ENCODE data around the gene HTR3D.
A peak's percentile ranks its signal among the peaks of the same experiment; 100 is the strongest.
"Not testable (repeated sequence)": the region's sequence is repeated elsewhere in the genome, so short reads cannot be mapped to it uniquely, and the experiment has no call there.

The HTR3D gene

DNA sequence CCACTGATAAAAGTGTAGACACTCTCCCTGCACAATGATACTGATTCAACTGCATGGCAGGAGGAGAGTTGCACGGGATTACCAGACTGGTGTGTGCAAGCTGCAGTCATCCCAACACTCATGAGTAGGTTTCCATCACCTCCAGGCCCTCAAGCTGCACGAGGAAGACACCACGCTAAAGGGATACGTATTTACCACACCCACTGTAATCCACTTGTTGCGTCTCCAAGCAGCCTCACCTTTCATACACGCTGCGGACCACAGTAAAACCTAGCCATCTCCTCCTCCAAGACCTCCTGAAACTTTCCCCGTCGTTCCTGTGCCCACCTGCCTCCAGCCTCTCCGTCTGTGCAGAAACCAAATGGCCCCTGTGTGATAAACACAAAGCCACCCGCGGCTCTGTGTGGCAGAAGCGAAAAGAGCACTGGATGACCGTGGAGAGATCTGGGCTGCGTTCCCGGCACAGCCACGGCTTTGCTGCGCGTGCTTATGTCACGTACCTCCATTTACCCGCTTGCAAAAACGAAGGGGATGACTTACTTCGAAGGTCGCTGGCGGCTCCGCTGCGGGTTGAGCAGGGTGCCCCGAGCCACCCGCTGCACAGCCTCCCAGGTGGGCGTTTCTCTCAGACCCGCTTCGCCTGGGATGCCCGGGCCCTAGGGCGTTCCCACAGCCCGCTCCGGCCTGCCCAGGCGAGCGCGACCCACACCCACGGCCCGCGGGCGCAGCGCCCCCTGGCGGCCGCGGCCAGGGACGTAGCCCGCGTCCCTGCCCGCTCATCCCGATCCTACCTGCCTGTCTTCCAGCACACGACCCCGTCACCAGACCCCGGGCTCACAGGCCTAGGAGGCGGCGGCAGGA, 14.5 kb upstream of the HTR3D start:
- no peak for DNase-seq

DNA sequence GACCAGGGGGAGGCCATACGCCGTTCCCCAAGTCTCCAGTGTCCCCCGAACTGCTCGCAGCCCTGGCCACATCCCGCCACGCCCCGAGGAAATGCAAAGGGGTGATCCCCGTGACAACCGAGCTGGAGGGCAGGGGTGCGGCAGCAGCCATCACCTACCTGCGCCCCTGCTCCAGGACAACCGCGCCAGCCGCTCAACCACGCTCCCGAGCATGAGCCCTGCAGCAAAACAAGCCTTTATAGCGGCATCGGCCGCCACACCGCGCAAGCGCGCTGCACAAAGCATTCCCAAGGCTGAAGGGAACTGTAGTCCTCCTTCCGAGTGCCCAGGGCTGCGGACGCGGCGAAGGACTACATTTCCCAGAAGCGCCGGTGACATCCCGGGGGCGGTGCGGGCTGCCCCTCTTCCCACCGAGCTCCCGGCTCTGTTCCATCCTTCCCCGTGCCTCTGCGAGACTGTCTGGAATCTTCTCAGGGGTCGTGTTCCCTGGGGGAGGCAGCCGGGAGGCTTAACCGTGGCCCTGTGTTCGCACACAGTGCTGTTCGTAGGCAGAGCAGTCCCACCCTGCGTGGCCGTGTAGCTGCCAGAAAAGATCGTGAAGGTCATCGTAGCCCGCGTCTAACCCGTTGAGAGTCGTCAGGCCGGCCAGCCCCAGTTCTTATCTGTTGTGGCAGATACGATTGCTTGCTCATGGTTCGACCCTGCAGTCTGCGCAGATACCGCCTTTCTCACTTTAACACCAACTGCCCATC, 13.7 kb upstream of the HTR3D start, which contains the start of gene ABCC5:
ABCC5 (minus strand) TSS at position 213 of the 752 bp plus-strand sequence. CDS start 3,492 bp downstream, outside the sequence.
- peak; percentile 88 for DNase-seq

DNA sequence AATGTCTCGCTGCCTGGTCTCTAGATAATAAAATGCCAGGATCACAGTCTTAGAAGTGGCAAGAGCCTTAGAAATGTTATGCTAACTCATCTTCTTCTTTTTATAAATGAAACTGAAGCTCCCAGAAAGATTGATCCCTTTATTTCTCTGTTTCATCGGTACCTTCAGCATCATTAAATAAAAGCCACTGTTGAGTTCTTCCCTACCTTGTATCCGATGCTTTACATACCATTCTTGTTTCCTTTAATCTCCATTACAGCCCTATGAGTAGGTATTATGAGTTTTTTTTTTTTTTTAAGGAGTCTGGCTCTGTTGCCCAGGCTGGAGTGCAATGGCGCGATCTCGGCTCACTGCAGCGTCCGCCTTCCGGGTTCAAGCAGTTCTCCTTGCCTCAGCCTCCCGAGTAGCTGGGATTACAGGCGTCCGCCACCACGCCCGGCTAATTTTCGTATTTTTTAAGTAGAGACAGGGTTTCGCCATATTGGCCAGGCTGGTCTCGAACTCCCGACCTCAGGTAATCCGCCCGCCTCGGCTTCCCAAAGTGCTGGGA, 13.0 kb upstream of the HTR3D start:
- DNase-seq: no peak

DNA sequence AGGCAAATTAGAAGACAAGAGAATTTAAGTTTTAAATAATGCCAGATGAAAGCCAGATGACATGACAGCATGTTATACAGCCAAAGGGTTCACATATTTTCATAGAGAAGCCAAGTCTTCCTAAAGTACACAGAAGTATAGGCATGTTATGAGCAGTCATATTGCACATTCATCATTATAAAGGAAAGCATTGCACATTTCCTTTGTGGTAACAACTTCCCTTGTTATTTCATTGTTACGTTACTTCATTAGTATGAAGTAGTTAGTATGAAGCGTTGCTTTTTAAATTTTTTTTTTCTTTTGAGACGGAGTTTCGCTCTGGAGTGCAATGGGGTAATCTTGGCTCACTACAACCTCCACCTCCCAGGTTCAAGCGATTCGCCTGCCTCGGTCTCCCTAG, 9.2 kb upstream of the HTR3D start:
- DNase-seq: no peak

DNA sequence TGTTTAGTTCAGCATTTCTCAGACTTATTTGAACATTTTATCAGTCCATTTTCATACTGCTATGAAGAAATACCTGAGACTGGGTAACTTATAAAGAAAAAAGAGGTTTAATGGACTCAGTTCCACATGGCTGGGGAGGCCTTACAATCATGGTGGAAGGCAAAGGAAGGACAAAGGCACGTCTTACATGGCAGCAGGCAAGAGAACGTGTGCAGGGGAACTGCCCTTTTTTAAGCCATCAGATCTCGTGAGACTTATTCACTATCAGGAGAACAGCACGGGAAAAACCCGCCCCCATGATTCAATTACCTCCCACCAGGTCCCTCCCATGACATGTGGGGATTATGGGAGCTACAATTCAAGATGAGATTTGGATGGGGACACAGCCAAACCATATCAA, 6.3 kb upstream of the HTR3D start:
- DNase-seq: not testable (repeated sequence)

DNA sequence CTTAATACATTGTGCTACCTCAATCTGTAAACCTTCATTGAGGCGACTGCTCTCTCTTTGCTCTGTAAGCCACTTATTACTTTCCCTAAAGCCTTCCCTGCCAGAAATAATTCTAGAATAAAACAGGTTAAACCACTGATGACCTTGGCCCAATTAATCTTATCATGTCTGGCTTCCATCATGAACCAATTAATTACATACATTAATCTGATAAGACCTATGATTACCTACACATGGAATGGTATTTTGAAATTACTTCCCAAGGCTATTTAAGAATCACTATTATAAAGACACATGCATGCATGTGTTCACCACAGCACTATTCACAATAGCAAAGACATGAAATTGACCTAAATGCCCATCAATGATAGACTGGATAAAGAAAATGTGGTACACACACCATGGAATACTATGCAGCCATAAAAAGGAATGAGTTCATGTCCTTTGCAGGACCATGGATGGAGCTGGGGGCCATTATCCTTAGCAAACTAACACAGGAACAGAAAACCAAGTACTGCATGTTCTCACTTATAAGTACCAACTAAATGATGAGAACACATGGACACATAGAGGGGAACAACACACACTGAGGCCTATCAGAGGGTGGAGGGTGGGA, 3.2 kb upstream of the HTR3D start:
- not testable (repeated sequence) for DNase-seq

DNA sequence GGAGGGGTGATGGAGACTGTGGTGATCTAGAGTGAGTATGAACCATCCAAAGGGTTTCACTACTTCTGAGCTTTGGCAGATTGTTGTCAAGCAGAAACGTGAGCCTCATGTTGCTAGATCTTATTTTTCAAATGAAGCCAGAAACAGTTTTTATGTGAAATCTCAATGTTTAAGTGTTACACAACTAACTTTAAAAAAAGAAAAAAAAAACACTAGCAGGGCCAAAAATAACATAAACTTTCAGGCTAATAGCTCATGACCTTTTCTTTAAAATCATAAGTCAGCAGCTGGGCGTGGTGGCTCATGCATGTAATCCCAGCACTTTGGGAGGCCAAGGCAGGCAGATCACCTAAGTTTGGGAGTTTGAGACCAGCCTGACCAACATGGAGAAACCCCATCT, 2.1 kb upstream of the HTR3D start:
- DNase-seq: no peak

DNA sequence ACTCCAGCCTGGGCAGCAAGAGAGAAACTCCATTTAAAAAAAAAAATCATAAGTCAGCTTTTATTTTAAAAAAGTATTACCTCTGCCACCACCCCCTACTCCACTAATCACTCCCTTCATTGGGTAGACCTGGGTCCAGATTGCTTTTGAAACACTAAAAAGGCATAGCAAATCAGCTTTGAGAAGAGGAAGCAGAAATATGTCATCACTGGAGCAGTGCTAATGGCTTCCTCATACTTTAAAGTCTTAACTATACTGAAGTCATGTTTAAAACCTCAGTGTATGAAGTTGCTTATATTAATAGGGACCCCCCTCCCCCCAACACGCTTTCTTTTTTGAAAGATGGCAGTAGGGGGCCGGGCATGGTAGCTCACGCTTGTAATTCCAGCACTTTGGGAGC, 1.0 kb upstream of the HTR3D start:
- DNase-seq: no peak

DNA sequence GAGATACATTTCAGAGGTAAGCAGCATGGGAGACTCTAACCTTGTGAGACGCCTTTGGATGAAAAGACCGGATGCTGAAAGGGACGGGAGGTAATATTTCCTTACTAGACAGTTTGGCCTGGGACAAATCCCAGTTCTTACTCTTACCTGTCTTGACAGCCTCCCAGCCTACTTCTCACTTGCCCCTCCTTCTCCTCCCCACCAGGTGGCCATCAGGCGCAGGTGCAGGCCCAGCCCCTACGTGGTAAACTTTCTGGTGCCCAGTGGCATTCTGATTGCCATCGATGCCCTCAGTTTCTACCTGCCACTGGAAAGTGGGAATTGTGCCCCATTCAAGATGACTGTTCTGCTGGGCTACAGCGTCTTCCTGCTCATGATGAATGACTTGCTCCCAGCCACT, 6.3 kb downstream of the HTR3D start:
- no peak for DNase-seq

DNA sequence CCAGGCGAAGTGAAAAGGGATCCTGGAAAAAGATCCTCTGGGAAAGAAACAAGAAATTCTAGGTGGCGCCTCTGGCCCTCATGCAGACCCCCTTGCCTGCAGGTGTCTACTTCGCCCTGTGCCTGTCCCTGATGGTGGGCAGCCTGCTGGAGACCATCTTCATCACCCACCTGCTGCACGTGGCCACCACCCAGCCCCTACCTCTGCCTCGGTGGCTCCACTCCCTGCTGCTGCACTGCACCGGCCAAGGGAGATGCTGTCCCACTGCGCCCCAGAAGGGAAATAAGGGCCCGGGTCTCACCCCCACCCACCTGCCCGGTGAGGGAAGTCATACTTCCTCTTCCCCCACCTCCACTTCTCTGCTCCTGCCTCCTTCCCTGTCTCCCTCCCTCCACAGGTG, 6.8 kb downstream of the HTR3D start:
- not testable (repeated sequence) for DNase-seq

DNA sequence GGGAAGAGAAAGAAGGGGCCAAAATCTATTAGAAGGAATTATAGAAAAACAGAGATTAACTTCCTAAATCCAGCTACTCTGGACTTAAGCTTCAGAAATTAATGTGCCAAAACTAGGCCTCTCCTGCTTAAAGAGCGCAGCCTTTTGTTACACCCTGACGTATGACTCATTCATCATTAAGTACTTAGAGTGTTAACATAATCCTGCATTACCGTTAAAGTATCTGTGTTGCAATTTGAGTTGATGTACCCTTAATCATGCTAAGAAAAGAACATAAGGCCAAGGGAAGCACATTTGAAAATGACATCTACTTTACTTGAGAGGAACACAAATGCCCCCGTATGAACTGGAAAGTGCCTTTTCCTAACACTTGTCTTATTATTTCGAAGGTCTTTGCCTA, 7.9 kb downstream of the HTR3D start:
- peak; percentile 72 for DNase-seq

DNA sequence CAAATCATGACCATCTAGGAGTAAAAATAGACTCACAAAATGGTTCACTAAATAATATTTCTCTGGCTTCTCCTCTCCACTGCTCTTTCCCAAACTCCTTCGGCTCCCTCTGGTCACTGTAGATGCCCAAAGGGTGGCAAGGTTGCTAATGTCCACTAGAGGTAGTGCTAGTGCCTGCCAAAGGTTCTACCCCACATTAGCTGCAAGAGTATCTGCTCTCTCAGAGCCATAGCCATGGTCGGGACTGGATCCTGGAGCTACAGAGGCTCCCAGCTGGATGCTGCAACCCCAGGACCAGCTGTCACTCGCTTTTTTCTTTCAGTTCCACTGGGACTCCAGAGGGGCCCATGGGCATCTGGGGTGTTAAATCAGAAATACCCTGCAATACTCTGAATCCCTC, 8.5 kb downstream of the HTR3D start:
- no peak for DNase-seq

DNA sequence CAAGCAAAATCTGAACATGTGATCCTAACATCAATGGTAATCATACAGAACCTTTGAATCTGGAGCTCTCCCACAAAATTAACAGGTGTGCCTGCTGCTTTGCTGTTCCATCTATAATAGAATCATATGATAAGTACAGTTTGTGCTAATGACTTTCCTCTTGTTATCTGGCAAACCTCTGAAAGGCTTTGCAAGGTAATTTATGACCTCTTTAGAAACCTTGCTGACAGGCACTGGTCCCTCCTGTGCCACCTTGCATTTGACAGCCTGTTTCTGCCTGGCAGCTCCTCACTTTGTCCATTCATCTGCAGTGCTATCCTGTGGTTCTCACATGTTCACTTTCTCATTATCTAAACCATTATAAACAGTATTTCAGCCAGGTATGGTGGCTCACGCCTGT, 11.1 kb downstream of the HTR3D start:
- peak; percentile 93 for DNase-seq

DNA sequence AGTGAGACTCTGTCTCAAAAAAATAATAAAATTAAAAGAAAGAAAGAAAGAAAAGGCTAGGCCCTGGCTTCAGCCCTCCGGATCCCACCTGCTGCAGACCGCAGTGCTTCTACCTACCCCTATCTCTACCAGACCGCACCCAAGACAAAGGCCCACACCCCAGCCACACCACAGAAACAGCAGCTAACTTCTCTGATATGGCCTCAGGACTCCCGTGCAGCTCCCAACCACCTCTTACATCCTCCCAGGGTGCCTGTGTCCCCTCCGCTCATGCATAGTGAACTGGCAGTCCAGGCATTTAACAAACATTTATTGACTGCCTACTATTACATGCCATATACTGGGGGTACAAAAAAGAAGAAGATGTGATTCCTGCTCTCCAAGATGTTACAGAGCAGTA, 14.5 kb downstream of the HTR3D start:
- DNase-seq: no peak

DNA sequence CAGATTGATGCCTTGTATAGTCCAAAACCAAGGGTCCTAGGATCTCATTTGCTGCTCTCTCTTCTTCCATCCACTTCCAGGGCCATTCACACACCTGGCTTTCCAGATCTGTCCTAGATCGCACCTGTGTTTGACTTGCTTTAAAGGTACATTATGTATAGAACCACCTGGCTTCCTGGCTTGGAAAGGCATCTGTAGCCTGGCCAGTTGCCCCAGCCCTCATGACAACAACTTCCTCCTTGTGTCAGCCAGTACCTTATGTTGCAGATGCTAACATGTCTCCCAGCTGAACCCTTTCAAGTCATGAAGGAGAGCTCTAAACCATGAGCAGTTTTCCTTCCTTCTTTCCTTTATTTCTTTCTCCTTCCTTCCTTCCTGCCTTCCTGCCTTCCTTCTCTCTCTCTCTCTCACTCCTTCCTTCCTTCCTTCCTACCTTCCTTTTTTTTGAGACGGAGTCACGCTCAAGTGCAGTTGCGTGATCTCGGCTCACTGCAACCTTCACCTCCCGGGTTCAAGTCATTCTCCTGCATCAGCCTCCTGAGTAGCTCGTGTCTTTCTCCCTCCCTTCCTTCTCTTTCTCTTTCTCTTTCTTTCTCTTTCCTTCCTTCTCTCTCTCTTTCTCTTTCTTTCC, 18.8 kb downstream of the HTR3D start:
- no peak for DNase-seq

DNA sequence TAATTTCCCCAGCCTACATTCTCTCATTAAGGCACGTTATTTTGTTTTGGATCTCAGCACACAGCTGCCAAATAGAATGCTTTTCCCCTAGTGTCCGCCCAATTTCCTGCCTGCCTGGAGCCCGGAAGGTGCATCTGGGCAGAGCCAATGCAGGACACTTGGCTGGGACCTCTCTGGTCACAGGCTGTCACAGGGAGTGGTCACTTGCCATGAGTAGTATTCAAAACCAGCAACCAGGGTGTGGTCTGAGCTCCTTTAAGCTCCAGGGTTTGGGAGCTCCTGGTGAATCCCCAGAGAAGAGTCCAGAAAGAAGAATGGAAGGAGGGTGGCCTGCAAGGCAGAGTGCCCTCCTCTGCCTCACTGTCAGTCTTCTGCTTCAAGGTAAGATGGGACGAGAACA, 21.2 kb downstream of the HTR3D start, which contains the start of gene HTR3C:
HTR3C (plus strand) TSS at position 281 of the 400 bp plus-strand sequence; CDS start at position 315, 34 bp downstream.
- DNase-seq: no peak

DNA sequence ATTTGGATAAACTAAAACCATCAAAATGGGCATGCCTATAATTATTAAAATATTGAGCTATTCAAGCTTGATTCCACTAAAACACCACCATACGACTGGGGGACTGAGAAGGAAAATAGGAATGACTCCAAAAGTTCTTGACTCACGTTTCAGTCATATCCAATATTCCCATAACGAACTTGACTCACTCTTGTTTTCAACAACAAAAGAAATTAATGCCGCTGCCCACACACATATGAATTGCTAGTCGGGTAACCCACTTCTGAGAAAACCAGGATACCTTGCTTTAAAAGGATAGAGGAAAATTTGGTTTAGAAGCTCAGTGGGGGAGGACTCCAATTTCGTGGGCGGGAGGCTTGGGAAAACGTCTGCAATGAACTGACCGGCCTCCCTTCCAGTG, 26.5 kb downstream of the HTR3D start:
- no peak for DNase-seq

DNA sequence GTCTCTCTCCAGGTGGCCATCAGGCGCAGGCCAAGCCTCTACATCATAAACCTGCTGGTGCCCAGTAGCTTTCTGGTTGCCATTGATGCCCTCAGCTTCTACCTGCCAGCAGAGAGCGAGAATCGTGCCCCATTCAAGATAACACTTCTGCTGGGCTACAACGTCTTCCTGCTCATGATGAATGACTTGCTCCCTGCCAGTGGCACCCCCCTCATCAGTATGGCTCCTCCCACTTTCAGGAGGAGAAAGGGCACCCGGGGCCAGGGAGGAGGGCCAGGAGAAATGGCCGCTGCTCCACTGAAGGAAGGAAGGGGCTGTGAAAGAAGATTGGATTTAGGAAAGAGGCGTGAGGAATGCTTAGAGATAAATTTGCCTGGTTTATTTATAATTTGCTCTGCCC, 27.9 kb downstream of the HTR3D start:
- no peak for DNase-seq

DNA sequence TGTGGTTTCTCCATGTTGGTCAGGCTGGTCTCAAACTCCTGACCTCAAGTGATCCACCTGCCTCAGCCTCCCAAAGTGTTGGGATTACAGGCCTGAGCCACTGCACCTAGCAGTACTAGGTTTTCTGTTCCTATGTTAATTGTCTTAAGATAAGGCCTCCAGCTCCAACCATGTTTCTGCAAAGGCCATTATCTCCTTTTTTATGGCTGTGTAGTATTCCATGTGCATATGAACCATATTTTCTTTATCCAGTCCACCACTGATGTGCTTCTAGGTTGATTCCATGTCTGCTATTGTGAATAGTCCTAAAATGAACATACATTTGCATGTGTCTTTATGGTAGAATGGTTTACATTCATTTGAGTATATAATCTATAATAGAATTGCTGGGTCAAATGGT, 31.1 kb downstream of the HTR3D start:
- no peak for DNase-seq

DNA sequence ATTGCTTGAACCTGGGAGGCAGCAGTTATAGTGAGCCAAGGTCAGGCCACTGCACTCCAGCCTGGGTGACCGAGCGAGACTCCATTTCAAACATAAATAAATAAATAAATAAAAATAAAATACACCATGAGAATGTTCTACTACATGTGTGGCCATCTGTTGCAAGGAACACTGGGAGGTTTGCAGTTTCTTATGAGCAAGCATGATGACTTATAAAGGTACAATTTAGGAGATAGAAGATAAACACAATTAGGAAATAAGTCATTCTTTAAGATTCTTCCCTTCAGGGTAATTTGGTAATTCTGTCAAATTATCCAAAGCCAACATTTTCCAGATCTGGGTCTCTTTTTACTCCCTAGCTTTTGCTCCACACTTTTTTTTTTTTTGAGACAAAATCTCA, 34.7 kb downstream of the HTR3D start:
- DNase-seq: no peak

DNA sequence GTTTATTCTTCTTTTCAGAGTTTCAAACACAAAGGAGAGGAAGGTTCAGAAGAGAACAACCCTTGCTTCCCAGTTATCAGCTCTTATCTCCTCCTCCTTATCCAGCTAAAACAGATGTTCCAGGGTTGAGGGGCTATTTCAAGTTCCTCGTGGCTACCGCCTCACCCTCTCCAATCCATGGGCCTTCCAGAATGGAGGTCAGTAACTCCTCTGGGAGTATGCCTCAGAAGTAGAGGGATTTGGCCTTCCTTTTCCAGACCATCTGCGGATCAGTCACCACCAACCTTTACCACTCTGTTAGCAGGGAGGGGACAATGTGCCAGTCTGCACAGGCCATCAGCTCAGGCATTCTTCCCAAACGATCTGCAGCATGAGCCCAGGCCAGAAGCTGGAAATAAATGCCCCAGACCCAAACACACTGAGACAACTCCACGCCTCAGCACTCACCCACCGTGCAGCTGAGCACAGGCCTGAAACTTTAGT, 36.1 kb downstream of the HTR3D start:
- no peak for DNase-seq

DNA sequence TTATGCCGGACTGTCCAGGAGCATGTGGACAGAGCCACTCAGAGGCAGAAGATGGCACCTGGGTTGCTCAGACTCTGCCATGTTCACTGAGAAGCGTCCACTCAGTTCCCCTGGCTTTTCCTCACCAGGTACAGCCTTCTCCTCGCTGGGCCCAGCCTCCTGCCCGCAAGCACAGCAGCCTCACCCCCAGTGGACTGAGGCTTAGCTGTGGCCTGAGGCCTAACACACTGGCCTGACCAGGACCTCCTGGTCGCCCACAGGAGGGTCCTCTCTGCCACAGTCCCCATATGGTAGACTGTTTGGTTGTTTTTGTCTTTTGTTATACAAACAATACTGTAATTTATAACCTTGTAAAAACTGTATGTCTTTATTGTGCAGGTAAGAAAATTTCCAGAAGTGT, 36.8 kb downstream of the HTR3D start:
- DNase-seq: no peak

DNA sequence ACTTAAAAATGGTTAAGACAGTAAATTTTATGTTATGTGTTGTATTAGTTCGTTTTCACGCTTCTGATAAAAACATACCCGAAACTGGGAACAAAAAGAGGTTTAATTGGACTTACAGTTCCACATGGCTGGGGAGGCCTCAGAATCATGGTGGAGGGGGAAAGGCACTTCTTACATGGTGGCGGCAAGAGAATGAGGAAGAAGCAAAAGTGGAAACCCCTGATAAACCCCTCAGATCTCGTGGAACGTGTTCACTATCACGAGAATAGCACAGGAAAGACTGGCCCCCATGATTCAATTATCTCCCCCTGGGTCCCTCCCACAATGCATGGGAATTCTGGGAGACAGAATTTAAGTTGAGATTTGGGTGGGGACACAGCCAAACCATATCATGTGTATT, 39.6 kb downstream of the HTR3D start:
- not testable (repeated sequence) for DNase-seq

Data from NCI-H1436 treated with DMSO at 0.1 percent for 48 hours (cell line).